DND-41 (cell line): ENCODE measurements around the gene EPAS1.

Experiments used
- CTCF ChIP-seq: IDR thresholded peaks from 2 replicates; pipeline ENCODE4 v1.5.1; 2012; ENCODE audit warnings: borderline replicate concordance, low read length, moderate library complexity, mild to moderate bottlenecking; ENCODE audit not compliant: poor library complexity, severe bottlenecking; ENCODE audit errors: extremely low read depth
- EZH2 ChIP-seq: IDR thresholded peaks from 3 replicates; pipeline ENCODE4 v1.6.1; 2012; ENCODE audit warnings: borderline replicate concordance, low read depth, mild to moderate bottlenecking, moderate library complexity, low read length, inconsistent platforms; ENCODE audit not compliant: severe bottlenecking

DNA sequence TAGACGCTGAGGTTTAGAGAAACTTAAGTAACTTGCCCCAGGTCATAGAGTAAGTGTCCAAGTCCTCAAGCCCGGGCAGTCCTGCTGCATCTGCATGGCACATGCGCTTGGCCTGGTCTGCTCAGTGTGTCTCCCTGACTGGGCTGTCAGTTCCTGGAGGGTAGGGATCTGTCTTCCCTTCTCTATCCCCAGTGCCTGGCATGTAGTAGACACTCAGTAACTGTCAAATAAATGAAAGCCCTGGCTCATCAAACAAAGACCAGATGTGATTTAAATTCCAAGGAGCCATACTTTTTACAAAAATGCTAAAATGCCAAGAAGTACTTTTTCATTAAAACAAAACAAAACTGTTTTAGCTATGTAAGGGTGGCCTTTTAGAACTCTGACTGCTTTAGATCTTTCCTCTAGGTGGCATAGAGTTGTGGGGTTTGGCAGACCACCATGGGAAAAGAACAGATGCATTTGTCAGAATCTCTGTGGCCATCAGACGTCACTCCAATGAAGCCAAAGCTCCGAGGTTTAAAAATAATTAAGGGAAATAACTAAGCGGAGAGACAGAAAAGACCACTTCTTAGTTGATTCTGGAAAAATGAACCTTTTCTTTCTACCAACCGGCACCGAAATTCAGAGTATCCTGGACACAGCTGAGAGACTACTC is 34.0 kb downstream of the EPAS1 start:
- TF ChIP-seq CTCF (no peak), EZH2 (no peak)
